Dermis microvascular lymphatic vessel endothelial cell (primary cell): Measurements from ENCODE around the gene RANBP17. TPM values are rescaled to one million over a fixed set of nuclear protein-coding genes. Genes with fewer than 3 reads are reported as not detected.
"Not testable (repeated sequence)": the region's sequence is repeated elsewhere in the genome, so short reads cannot be mapped to it uniquely, and the experiment has no call there.

Experiments
- DNase-seq, 2 donors: peaks; one replicate each; pipeline versions ENCODE4 v3.0.0 to v3.0.0-alpha.2; 2010; ENCODE audit warnings: low read depth in 2 of 2
- total RNA-seq: library from RNA; depleted of rRNA; stranded (reverse); fragments of >200 nt; gene quantifications from 2 replicates; pipeline ENCODE4 v1.2.1, GENCODE V29; 2014

Gene RANBP17
- total RNA-seq, 1 donor from 2014 or later = 4.5 TPM

DNA sequence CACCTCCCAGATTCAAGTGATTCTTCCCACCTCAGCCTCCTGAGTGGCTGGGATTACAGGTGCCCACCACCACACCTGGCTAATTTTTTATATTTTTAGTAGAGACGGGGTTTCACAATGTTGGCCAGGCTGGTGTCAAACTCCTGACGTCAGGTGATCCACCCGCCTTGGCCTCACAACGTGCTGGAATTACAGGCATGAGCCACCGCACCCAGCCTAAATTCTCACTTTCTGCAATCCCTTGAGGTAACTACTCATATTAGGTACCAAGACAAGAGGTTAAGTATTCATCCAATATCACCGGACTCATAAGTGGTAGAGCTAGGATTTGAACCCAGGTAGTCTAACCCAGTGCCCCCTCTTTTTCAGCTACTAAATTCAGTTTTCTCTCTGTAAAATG lies 436.1 kb downstream of the RANBP17 start:
- DNase-seq = not testable (repeated sequence)

DNA sequence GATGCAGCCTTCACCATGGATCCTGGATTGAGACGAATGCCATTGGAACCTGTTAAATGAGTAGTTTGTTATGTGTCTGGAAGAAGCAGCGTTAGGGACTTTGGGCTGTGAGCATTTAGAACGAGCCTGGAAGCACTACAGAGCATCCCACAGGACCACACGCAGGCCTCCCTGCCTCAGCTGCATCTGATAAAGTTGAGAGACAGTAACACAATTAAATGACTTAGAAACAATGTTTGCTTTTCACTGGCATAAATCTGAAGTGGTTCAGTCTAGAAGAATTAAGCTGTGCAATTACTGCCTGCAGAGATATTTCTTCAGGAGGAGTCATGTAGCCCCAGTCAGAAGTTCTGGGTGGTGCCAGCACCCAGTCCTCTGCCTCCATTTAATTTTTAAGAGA lies 437.4 kb downstream of the RANBP17 start:
- no peak for DNase-seq

DNA sequence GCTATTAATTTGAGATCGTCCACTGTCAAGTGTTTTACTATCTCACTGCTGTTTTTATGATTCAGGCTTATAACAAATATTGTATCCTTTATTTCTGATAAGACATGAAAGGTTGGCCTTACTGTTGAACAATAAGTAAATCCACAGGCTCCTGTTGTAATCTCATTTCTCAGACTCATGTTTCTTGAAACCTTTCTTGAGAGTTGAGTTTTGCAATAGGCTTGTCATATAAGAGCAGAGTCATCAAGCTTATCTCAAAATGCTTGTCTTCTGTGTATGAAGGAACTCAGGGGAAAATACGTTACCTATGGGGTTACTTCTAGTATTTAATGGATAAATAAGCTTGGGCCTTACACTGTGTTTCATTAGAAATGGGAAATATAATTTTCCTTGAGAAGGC lies 438.0 kb downstream of the RANBP17 start:
- no peak for DNase-seq

DNA sequence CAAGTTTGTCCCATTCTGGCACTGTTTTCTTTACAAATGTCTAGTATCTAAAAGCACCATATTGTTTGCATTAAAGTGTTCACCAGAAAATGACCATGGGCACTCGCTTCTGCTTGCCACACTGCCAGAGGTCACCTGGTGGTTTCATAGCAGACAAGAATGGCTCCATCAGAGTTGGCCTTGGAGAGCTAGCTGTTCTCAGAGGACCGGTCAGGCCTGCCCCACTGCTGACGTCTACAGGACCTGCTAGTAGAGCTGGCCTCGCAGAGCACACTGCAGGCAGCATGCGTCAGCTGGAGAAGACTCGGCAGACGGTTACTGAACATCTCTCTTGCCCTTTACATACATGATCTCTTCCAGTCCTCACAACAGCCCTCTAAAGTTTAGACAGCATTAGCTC lies 438.5 kb downstream of the RANBP17 start:
- no peak for DNase-seq

DNA sequence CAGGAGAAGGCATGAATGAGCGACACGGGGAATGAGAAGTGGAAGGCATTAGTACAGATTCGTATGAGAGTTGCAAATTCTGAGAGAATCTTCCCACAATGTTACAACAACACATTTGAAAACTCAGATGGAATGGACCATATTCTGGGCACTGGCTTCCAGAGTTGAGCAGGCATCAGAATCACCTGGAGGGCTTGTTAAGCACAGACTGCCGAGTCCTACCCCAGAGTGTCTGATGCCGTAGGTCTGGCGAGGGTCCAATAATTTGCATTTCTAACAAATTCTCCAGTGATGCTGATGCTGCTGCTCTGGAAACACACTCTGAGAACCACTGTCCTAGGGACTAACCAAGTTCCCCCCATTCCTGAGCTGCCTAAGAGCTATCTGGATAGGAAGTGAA lies 444.3 kb downstream of the RANBP17 start:
- DNase-seq = no peak

DNA sequence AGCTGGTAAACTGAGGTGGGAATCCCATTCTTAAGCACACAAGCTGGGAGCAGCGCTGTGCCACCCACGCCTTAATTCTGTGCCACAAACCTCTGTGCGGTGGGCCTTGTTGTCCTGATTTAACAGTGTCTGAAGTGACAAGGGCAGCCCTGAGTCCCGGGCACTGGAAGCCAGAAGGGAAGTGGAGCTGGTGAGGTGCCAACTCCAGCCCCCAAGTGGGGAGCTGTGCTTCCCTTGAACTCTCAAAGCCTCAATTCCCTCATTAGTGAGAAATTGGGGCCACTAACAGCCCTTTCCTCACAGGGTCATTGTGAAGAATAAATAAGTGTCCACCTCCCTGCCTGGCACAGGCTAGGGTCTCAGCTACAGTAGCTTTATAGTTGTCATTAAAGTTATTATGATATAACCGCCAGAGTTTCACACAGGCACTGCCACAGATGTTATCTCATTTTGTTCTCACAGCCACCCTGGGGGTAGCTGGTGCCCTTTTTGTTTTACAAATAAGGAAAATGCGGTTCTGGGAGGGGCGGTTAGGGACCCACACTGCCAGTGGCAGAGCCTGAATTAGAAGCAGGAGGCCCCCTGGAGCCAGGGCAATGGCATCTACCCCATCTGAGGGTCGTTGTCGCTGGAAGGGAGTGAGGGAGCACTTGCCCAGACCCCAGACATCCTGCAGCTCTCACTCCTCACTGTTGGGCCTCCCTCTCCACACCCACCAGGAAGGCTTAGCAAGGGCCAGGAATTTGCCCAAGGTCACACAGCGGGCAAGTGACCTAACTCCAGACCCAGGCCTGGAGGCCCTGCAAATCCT lies 445.2 kb downstream of the RANBP17 start:
- DNase-seq = no peak

DNA sequence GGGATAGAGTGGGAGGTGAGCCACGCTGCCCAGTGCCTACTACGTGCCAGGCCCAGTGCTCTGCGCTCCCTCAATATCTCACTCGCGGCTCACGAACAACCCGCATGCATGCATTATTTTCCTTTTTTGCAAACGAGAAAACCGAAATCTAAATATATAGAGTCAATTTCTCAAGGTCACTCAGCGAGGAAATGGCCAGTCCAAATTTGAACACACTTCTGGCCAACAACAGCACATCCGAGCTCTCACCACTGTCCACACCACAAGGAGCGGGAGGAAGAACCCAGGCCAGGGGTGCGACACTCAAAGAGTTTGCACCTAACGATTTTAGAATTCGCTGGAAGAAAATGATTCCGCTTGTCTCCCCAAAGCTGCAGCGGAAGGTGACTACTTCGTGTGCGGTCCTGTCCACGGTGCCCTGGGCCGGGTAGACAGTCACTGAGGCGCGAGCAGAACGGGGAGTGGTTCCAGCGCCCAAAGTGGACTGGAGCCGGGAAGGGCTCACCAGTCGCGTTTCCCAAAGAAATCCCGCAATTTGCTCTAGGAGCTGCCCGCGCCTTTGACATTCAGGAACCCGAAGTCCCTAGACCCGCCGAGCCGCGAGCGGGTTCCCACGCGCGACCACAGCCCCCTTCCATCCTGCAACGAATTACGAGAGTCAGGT lies 446.1 kb downstream of the RANBP17 start:
- DNase-seq = no peak

DNA sequence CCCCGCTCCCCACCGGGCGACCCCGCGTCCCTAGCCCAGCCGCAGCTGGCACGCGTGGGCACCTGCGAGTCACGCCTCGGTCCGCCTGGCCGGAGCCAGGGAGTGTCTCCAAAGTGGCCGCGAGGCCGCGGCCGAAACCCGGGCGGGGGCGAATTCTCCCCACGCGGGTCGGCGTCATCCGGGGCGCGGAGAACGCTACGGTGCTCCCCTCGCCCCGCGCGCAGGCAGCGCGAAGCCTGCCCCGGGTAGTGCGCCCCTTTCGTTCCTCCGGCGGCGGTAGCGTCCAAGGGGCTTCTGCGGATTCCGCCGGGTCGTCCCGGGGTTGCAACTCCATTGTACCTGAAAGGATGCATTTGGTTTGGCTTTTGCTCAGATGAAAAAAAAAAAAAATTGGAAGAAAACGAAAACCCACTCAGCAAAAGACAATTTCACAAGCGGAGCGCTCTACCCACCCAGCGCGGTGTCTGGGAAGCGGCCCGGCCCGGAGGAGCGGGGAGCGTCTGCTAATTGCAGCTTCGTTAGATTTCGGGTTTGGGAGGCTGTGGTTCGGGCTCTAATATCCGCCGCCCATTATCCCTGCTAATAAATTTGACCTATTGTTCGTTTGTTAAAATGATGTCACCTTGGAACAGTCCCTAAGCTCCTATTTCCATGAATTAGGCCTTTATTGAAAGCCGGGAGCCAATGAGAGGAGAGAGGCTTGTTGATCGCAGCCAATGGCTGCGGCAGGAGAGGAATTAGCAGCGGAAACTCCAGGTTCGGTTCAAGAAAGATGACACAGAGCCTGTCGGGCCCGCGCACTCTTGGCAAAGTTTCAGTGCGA lies 446.8 kb downstream of the RANBP17 start, which contains the start of gene TLX3:
Gene TLX3 (plus strand): TSS at position 796 of the 823 bp plus-strand sequence. CDS start 118 bp downstream, outside the sequence.
- no peak for DNase-seq

DNA sequence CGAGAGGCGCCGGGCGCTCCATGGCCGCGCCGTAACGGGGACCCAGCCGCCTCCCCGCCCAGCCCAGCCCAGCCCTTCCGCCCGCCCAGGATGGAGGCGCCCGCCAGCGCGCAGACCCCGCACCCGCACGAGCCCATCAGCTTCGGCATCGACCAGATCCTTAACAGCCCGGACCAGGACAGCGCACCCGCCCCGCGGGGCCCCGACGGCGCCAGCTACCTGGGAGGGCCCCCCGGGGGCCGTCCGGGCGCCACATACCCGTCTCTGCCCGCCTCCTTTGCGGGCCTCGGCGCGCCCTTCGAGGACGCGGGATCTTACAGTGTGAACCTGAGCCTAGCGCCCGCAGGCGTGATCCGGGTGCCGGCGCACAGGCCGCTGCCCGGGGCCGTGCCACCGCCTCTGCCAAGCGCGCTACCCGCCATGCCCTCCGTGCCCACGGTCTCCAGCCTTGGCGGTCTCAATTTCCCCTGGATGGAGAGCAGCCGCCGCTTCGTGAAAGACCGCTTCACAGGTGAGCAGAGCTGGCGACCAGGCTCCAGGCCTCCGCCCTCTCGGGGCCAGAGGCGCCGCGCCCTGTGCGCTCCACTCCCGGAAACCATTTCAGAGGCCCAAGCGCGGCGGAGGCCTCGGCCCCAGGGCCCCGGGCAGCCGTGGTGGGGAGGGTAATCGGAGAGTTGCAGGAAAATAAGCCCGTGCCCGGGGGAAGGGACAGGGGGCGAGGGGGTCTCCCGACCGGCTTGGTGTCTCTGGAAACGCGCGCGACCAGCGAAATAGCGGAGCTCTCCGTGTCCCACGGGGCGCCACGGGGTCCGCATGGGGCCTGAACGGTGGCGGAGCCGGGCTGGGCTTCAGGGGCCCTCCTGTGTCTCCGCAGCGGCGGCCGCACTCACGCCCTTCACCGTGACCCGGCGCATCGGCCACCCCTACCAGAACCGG lies 447.7 kb downstream of the RANBP17 start:
- no peak for DNase-seq

DNA sequence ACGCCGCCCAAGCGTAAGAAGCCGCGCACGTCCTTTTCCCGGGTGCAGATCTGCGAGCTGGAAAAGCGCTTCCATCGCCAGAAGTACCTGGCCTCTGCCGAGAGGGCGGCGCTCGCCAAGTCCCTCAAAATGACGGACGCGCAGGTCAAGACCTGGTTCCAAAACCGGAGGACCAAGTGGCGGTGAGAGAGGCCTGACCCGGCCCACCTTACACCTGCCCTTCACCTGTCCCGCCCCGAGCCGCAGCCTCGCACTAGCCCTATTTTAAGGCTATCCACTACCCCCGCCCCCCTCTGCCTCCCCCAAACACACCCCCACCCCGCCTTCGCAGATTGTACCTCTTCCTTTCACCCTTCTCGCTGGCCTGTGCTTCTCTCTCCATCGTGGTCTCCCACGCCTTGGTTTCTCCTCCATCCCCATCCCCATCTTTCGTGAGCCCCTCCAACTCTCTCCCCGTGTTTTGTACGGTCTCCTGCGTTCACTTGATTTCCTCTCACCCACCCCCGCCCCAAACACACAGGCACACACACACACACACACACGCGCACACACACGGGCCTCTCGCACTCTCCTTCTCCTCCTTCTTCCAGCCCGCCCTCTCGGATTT lies 448.5 kb downstream of the RANBP17 start:
- DNase-seq = no peak

DNA sequence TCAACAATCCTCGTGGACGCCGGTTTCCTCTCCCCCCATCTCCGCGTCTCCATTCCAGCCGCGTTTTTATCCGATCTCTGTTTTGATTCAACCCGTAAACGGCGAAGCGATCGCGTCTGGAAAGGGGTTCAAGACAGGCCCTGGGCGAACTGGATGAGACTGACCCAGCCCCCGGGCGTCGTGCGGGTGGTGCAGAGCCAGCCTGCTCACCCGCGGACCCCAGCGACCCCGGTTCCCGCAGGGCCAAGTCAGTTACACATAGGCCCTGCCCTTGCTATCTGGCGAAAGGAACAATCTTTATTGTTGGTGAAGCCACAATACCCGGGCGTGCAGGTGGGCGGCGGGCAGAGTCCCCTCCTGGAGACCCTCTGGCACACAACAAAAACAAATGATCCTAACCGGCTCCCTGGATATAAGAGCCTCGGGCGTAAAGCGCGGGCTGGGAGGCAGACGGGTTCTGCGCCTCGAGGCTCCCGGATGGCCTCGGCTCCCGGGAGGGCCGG lies 449.1 kb downstream of the RANBP17 start:
- DNase-seq = no peak

DNA sequence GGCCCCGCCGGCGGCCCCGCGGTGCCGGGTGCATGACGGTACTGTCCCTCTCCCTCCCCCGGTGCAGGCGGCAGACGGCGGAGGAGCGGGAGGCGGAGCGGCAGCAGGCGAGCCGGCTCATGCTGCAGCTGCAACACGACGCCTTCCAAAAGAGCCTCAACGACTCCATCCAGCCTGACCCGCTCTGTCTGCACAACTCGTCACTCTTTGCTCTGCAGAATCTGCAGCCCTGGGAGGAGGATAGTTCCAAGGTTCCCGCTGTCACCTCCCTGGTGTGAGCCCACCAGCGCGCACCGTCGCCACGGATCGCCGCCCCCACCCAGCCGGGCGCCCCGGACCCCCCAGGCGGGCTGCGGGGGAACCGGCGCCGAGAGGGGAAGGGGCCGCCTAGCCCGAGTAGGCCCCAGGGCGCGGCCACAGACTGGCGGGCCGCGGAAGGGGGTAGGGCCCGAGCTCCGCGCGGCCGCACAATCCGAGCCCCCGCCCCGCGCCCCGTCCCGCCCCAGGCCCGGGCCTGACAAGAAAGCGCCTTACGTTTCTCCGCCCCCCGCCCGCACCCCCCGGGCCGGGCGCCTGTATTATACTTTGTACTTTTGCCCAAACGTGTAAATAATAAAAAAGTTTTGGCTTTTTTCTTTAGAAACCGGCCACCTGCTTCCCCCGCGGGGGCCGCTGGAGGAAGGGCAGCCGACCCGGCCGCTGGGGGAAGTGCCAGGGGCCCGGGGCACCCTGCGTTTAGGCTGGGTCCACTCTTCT lies 449.7 kb downstream of the RANBP17 start:
- peak in 1 of 2 donors; percentile 24 for DNase-seq

DNA sequence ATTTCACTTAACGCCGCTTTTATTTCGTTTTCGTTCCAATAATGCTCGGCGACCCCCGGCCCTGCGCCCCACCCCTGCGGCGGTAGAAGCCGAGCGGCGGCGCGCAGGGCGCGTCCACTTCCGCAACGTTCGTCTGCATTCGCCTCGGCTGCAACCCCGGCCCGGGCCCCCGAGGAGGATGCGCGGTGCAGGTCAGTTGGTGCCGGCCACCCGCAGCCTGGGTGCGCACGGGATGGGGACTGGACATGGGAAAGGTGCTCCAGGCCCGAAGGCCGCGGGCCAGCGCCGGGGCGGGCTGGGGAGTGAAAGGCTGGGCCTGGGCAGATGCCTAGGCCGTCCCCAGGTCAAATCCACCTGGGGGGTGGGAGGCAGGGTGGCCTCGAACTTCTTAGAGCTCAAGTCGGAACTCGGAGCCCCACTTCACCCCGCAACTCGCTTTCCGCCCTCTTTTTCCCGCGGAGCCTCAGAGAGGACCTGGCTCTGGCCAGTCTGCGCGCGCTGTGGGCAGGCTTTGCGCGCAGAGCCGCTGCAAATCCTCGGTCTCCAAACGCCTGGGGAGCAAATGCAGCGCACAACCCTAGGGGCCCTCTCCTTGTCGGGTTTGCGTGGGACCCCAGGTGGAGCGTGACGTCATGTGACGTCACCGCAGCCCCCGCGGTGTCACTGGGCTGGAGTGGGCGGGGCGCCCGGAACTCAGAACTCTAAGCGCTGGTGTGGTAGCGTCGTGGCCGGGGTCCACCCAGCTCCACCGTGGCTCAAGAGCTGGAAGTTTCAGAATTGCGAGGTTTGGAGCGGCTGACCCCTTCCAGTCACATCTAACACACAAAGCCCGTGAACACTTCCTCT lies 450.5 kb downstream of the RANBP17 start:
- peak in 1 of 2 donors; percentile 19 for DNase-seq

DNA sequence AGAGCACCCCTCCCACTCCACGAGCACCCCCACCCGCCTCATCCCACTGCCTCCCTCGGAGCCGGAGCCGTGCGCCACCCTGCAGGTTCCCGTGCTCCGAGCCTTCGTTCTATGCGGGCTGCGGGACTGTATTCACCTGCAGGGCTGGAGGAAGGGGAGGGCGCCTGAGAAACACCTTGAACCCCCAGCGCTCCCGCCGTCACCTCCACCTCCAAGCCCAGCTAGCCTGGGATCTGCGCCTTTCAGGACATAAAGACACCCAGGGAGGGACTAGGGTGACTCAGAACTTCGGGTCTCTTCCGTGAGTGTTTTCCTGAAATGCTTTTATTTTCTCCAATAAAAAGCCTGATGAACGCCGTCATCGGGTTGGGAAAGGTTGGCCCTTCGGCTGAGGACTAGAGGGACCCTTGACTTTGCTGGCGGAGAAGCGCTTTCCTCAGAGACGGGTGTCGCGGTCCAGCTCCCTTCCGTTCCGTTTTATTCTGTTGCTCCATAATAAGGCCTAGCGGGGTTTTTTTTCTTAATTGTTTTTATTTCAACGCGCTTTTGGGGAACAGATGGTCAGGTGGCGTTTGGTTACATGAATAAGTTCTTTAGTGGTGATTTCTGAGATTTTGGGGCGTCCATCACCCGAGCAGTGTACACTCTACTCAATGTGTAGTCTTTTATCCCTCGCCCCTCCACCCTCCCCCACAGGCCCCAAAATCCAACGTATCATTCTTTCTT lies 451.8 kb downstream of the RANBP17 start:
- DNase-seq = no peak

DNA sequence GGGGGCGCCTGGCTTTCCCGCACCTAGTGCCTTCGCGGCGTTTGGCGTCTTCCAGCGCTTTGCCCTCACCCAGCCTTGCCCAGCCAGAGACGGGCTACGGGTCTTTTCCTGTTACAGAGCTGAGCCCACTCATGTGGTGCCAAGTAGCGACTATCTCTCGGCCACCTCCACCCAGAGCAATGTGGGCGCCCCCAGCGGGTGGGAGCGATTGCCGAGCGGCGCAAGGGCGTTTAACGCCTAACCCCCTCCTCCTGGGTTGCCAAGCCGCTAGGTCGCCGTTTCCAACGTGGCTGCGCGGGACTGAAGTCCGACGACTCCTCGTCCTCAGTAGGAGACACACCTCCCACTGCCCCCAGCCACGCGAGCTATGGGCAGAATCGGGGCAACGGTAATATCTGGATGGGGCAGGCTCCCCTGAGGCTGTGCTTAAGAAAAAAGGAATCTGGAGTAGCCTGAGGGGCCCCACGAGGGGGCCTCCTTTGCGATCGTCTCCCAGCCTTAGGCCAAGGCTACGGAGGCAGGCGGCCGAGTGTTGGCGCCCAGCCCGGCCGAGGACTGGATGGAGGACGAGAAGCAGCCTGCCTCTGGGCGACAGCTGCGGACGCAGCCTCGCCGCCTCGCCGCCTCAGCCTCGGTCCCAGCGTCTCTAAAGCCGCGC lies 453.0 kb downstream of the RANBP17 start:
- DNase-seq = no peak

DNA sequence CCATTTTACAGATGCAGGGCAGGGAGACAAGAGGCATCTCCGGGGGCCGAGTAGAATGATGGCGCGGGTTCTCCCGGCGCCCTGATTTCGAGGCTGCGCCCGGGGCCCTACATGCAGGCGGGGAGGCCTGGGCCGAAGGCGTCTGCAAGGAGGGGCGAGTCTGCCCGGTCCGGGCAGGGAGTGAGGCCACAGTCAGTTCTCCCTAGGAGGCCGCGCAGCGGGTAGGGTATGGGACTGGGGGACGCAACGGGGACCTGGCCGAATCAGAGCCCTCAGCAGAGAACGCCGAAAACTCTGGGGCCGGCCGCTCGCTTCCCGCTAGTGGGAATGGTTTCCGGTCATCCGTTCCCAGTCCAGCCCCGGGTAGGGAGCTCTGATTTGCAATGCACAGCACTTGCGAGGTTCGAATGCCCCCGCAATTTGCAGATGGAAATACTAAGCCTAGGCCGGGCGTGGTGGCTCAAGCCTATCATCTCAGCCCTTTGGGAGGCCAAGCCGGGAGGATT lies 453.6 kb downstream of the RANBP17 start:
- no peak for DNase-seq

DNA sequence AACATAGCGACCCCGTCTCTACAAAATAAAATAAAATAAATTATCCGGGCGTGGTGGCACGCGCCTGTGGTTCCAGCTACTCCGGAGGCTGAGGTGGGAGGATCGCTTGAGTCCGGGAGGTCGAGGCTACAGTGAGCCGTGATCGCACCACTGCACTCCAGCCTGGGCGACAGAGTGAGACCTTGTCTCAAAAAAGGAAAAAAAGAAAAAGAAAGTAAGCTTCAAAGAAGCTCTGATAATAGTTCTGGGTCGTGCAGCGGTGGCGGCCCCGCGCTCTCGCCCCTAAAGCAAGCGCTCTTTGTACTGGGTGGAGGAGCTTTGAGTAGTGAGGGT lies 454.1 kb downstream of the RANBP17 start:
- no peak for DNase-seq
